ENCODE measurements around the gene ANTXRL.
"Not testable (repeated sequence)": the region's sequence is repeated elsewhere in the genome, so short reads cannot be mapped to it uniquely, and the experiment has no call there.

Gene ANTXRL

DNA sequence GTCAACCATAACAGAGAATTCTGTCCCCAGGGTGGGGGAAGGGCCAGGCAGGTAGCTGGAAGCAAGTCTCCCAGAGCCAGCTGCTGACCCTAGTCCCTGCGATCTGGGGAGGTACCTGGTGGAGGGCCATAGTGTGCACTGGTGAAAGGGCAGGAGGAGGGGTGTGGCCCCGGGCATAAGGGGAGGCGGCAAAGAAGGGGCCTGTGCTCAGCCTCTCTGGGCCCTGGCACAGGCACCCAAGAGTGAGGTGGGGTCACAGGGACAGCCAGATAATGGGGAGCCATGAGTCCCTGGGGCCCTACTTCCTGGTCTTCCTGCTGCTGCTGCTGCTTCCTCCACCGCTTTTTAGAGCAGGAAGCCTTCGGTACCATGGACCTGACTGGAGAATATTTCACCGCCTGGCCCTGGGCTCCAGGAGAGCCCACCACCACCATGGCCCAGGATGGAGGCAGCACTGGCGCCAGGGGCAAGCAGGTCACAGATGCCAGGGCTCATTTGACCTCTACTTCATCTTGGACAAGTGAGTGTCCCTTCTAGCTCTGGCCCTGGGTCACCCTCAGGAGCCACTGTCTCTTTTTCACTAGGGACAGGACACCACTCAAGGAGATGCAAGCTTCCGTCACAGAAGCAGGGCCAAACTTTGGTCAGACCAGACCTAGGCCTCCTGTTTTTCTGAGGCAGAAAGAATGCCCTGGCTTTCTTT is at the start of gene ANTXRL:
ANTXRL (plus strand) TSS at position 7 of the 703 bp plus-strand sequence; CDS start at position 273, 266 bp downstream.
- no peak for DNase-seq (ENCODE audit: low read depth)

DNA sequence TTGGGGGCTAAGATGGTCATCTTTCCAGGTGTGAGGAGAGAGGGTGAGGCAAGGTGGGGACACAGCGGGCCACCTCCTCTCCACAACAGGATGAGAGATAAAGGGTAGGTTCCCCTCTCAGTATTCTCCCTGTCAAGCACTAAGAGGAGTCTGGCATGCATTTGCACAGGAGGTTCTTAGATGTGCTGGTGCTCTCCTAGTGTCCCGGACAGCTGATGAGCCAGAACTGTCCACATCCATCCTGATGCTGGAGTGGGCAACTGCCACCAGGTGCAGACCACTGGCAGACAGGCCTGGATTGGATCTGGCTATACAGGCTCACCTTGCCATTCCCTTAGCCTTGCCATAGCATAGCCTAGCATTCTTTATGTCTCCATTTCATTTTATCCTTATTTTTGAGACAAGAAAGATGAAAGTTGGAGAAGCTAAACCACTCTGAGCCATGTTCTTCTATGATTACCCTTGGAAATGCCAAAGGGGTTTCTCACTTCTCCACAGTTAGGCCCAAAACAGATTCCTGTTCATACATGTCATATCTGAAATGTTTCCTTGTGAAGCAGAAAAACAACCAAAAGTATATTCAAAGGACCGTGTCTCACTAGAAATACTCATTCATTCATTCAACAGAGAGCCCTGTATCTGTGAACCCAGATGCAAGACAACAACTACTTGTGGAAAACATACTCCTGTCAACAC is 48.8 kb upstream of the ANTXRL start:
- DNase-seq (ENCODE audit: low read depth): no peak

DNA sequence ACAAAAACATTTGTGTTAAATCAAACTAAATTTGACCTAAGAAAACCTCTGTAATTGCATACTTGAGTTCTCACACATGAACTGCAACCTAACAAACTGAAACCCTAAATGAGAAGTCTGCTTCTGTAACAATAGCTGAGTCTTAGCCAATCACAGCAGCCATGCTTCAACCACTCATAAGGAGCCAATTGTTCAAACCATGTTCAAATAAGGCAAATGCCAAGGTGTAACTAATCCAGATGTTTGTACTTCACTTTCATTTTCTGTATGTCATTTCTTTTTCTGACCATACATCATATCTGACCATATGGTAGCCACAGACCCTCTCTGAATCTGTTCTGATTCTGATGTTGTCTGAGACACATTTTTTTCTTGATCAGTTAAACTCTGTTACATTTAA is 47.5 kb upstream of the ANTXRL start:
- no peak for DNase-seq (ENCODE audit: low read depth)

DNA sequence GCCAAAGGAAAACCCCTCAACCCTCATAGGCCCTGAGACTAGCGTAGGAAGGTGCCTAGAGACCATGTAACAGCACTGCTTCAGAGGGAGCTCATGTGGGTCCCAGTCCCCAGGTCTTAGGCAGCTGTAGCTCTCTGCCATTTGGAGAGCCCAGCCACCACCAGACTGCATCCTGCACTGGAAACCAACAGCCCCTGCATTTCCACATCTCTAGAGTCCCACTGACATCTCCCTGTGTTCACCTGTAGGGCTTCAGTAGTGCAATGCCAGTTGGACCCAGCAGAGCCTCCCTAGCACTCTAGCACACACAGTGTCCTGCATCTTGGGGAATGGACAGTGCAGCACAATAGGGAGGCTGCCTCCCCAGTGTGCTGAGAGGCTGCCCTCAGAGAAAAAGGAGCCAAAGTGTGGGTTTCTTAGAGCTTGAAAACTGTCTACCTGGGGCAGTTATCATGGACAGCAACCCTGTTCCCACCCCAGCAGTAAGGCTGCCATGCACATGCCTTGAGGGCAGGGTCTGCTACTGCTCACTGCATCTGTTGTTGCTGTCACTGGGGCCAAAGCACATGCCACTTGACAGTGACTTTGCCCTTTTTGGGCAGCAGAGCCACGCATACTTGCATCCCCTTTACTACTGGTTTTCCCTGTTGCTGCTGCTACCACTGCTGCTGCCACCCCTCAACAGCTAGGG is 46.7 kb upstream of the ANTXRL start:
- no peak for DNase-seq (ENCODE audit: low read depth)

DNA sequence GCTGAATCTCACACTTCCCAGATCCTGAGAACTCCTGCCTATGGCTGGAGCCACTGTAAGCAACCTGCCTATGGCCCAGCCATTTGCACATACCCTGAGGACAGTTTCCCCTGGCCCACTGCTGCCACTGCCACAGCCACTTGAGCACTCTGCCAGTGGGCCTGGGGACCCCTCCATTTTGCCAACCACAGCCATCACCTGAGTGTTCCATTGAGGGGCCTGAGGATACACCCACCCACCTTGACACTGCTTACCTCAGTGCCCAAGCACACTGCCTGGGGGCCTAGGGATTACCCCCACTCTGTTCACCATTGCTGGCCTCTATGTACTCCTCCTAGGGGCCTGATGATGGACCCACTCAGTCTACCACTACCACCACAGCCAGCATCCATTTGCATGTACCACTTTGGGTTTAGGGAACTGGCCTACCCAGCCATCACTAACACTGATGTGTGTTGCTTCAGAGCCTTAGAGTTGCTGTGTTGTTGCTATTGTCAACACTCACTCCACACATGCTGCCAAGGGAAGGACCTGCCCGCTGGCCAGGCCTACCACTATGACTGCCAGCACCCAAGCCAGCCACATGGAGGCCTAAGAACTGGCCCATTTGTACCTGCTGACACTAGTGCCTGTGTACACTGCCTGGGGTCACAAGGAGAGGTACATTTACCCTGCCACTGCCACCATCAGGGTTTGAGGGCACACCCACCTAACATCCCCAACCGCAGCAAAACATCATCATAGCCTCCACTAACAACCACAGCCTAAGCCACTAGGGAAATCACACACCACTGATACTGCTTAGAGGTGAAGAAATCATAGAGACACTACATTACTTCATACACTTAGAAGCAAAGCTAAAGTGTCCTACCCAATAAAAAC is 45.9 kb upstream of the ANTXRL start:
- no peak for DNase-seq (ENCODE audit: low read depth)

DNA sequence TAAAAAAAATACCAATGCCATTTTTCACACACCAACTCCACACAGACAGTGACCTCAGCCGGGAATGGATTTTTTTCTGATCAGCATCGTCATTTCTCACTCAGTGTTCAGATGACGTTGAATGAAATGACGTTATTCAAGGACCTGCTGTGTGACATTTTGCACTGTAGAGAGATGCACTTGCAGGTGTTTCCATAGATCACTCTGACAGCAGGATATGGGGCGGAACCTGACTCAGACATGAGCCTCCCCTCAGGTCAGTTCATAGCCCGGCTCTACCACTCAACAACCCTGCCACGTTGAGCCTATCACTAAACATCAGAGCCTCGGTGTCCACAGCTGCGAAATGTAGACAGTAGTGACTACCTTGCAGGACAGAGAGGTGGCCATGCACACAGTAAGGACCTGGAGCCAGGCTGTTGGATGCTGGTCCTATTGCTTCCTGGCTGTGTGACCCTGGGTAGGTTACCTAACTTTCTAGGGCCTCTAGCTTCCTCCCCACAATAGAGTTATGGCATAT is 41.4 kb upstream of the ANTXRL start:
- DNase-seq (ENCODE audit: low read depth): no peak

DNA sequence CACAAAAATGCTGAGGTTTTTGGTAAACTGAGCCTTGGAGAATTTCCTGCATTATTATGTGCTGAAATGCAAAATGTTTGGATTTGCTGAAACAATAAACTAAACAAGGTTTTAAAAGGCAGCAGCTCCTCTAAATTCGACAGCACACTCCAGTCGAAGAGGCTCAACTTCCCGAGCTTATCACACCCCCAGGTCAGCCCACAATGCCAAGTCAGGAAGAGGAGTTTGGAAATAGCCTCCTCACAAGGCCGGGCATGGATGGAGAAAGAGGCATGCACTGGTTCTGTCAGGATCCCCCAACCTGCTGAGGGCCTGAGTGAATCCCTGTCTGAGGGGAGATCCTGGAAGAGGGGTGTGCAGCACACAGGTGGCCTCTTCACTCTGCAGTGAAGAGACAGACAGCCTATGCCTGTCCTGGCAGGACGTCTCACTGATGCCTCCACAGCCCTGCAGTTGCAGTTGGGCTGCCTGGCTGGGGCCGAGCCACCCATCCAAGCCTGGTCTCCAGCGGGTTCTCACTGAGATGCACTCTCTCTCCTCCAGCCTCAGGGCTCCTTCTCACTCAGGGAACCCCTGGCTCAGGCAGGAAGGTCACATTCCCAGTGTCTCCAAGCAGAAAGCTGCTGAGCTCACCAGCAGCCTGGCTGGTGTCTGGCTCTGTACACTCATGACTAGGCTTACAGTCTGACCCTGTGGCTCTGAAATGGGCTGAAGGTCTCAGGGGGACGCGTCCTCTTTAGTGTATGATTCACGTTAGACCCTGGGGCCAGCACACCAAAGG is 40.2 kb upstream of the ANTXRL start:
- DNase-seq (ENCODE audit: low read depth): not testable (repeated sequence)

DNA sequence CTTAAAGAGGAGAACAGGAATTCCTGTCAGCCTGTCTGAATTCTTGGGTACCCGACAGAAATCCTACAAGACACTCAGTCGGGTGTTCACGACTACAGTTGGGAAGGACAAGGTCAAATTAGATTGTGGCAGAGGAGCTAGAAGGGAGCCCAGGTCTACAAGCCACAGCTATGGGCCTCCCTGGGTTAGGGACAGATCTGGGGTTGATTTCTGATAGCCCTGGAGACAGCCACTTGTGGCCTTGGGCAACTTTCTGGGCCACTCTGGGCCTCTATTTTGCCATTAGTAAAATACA is 39.7 kb upstream of the ANTXRL start:
- no peak for DNase-seq (ENCODE audit: low read depth)

DNA sequence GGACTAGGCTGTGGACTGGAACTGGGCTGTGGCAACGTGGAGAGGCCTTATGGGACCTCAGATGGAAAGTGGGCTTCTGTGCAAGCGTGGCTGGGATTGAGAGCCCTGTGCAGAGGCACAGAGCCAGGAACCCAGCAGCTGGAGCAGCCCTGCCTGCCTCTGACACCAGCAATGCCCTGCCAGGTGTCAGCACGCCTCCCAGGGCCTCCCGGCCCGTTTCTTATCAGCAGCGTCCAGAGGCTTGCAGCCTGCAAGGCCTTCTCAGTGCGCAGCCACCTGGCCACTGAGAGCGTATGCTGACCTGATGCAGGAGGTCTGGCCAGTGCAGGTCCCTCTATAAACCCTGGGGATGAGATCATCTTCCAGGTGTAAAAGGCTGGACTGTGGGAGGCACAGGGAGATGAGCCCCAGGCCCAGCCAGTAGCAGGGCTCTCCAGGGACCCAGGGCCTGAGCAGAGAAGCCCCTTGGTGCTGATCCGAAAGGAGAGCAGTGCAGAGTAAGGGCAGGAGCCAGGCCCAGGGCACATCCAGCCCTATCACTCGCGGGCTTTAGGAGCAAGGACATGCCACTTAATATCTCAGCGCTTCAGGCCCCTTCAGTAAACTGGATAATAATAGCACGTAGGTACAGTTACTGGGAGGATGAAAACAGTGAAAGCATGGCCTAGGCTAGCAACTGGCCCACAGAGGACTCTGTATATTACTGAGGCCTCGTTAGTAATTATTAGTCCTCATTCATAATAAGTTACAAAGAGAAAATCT is 38.8 kb upstream of the ANTXRL start:
- DNase-seq (ENCODE audit: low read depth): no peak

DNA sequence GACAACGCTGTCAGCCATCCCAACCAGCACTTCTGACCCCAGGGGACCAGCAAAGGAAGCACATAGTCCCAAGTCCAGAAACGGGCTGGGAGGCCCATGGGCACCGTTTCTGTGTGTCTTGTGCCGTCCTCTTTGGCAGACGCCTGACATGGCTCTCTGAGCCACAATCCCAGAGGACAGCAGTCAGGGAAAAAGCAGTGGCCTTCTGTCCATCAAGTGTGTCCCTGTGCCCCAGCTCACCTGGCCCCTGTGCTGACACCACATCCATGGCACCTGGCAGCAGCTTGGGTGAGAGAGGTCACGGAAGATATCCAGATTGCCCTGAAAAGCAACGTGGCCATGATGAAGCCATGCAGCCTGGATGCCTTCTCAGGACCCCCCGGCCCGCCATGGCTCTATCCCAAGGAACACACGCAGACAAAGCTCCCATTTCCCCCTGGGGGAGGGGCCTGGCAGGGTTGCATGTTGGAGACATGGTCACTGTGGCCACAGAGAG is 38.1 kb upstream of the ANTXRL start:
- no peak for DNase-seq (ENCODE audit: low read depth)

DNA sequence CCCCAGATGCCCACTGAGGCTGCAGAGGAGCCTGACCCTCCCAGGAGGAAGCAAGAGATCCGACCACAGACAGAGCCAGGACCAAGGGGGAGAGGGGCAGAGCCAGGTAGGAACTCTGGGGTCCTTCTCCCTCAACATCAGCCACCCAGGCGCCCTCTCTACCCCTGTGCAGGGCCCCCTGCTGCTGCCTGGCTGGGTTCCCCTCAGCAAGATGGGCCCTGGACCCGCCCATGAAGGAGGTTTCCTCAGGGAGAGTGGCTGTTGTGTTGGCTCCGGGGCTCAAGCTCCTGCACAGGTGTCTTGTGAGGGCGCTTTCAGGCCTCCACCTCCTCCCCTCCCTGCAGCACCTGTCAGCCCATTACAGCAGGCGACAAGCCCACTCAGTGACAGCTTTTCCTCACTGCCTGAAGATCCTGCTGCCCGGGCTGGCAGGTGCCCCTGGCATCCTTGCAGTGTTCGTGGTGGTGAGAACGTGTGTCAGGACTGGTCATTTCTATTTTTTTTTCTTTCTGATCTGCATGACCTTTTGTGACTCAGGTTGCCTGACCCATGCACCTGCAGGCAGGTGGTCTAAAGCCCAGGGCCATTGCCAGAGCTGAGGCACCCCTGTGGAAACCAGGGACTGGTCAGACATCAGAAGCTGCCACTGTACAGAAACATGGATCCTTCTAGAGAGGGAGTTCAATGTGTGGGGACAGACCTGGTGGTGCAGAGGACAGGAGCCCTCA is 37.0 kb upstream of the ANTXRL start:
- not testable (repeated sequence) for DNase-seq (ENCODE audit: low read depth)

DNA sequence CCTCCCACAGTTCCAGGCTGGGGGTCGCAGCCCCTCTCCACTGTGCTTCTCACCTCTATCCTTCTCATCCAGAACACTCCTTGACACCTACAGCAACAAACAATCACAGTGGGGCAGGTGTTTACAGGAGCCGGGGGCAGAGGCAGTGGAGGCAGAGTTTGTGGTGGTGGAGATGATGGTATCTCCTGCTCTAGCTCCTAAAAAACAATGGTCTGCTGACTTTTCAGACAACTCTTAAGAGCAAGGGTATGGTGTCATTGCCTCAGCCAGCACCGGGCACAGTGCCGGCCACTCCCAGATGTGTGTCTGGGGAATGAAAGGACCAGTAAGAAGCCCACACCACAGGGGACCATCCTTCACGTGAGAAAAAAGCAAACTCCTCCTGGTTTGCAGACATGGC is 36.3 kb upstream of the ANTXRL start:
- DNase-seq (ENCODE audit: low read depth): no peak

DNA sequence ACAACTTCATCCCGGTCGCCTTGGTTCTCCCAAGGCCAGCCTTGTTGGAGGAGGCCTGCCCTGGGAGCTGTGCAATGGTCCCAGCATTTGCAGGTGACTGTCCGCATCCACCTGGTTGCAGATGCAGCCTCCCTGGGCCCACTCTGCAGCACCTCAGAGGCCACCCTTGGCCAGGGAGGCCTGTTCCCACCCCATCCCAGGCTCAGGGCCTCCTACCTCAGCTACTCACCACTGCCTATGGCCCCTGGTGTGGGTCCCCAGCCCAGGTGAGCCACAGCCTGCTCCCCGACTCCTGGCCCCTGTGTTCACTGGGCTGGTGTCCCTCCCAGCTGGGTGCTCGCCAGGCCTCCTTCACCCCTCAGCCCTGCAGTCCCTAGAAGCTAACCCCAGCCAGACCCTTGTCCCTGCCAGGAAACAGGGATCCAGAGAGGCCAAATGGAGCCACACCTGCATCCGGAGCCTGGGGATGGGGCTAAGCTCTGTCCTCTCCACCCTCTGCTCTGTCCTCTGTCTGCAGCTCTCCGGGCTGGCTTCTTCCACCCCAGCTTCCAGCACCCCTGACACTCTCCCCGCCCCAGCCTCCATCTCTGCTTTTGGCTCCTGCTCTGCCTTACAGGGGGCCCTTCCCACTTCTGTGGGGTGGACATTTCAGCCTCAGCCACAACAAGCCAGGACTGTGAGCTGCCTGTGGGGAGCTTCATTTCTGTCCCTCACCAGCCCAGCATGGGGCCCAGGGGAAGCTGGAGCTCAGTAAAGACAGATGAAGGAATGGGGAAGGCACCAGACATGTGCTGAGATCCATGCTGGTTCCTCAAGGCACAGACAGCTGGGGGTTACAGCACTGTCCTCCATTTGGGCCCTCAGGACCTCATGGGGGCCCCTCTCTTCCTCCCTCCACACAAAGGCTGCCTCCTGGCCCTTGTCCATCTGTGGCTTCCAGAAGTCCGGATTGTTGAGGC is 35.6 kb upstream of the ANTXRL start:
- no peak for DNase-seq (ENCODE audit: low read depth)

DNA sequence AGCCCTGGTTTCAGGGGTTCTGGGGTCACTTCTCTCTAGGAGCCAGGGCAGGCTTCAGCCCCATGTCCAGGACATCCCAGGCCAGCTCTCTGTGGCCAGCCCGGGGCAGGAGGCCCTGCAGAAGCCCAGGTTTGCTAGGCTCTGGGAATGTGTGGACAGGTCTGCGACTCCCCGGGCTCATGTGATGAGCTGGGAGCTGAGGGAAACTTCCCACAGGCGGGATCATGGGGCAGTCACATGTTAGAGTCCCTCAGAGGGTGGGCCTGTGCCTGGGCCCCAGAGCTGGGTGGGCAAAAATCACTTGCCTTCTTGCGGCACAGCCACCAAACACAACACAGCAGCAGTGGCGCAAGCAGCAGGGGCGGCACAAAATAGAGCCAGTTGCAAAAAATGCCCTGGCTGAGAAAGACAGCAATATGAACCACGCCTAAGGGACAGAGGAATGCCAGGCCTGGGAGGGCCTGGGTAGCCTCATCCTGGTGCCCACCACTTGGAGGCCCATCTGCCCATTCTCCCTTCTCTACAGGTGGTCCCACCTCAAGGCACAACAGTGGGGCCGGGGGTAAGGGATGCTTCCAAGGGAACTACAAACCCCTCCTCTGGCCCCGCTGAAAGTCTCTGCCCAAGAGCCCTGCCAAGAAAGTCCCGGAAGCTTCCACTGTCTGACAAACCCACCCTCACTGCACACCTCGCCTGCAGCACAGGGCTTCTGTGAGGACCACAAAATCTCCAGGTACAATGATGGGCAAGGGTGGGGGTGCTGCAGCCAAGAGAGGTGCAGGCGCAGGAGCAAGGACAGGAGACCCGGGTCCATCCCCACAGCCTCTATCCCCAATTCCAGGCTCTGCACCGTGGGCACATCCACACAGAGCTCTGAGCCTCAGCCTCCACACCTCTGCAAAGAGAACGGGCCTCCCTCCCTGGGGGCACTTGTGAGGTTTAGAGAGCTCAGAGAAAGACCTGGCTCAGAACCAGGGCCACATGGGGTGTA is 34.6 kb upstream of the ANTXRL start:
- no peak for DNase-seq (ENCODE audit: low read depth)

DNA sequence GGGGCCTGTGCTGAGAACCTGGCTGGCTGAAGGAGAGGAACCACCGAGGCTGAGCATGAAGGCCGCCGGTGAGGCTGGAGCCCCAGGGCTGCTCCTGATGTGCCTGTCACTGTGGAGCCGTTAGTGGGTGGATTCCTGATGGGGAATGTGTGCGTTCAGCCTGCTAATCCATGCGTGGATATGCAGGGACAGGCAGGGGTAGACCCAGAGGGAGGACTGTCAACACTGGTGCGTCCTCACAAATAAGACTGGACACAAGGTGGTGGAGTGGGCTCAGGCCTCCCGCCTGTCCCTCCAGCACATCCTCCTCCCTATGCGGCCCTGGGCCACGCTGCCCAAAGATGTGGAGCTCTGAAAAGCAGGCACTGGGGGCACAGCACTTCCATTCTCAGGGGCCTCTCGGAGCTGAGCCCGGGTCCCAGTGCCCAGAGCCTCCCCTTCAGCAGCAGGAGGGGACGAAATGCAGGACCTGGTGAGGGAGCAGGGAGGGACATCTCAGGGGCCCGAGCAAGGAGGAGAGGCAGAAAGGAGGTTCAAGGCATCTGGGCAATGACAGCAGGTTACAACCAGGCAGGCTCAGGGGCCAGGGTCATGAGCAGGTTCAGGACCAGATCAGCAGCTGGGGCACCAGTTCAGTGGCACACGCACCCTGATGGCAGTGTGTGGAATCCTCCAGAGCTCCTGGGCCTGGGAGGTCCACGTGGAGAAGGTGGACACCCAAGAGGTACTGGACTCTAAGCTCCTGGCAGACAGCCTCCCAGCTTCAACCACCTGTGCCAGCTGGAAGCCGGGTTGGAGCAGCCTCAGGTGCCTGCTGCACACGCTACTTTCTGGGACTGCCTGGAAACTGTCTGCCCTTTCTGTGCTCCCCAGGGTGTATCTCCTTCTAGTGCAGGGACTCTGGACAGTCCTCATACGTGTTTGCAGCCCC is 33.5 kb upstream of the ANTXRL start:
- DNase-seq (ENCODE audit: low read depth): no peak

DNA sequence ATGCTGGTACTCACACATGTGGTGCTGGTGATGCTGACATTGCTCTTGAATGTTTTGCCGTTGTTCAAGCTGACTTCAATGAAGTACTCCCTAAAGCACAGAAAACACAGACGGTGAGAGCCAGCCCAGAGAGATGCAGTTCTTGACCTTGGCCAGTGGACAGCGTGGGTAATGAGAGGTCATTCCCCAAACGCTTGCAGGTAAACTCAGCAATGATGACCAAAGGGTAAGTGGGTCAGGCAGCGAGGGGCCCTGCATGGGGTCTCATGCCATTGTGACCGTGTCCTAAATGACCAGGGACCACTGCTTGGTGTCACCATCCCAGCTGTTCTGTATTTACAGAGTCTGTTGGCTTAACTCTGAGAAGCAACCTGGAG is 32.8 kb upstream of the ANTXRL start:
- DNase-seq (ENCODE audit: low read depth): no peak

Measured in GM04503 (cell line).